ENCODE results near the gene PFKFB2. TPM values are rescaled to one million over a fixed set of nuclear protein-coding genes. Genes with fewer than 3 reads are reported as not detected.

Gene PFKFB2
- total and polyA plus RNA-seq, 2 donors (not counting 3 experiments of a cell fraction or from before 2014, with no cell fraction given) = 0.70 to 2.0 TPM

DNA sequence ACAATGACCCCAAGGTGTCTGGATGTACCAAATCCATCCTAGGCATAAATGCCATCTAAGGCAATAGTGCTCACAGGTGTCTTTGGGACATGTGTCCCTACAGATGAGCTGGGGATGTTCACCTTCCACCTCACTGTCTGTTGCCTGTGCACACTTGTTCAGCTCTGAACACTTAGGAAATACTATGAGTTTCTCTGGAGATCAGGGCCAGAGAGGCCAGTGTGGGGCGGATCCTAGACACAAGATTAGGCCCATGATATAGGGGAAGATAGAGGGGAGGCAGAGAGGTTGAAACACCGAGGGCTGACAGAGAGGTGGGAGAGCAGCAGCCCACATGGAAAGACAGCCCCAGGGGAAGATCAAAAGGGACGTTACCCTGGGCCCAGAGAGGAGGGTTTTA, 46.2 kb upstream of the PFKFB2 start:
- no peak for FAIRE-seq
- Histone ChIP-seq H3K4me1 (ENCODE audit: control insufficient read depth, extremely low read depth, insufficient read depth, low read length) (no peaks in the 10 kb centered on the region), H3K9me1 (replicated peaks; ENCODE audit: control insufficient read depth, extremely low read depth, insufficient read depth, low read length) (no peaks in the 10 kb centered on the region), H2AFZ (ENCODE audit: low read depth, low read length) (no peak overlapping the region), H3K79me2 (ENCODE audit: control insufficient read depth, insufficient read depth, low read length) (no peaks in the 10 kb centered on the region), H3K9me3 (replicated peaks; ENCODE audit: control insufficient read depth, insufficient read depth, low read length) (no peaks in the 10 kb centered on the region), H3K4me3 (replicated peaks in 1 of 3; ENCODE audit: insufficient read depth in 1 of 3, low read depth in 1 of 3, low read length in 3 of 3) (no peak overlapping the region), H3K9ac (replicated peaks; ENCODE audit: extremely low read depth, insufficient read depth, low read length) (no peak overlapping the region), H3K27me3 (ENCODE audit: control insufficient read depth in 2 of 2, insufficient read depth in 2 of 2, low read length in 2 of 2) (peaks cover 4 to 5% of the 10 kb centered on the region in 2 experiments), H3K4me2 (ENCODE audit: insufficient read depth, low read length) (no peak overlapping the region), H3K27ac (ENCODE audit: insufficient read depth, low read depth, low read length) (no peak overlapping the region), H4K20me1 (replicated peaks; ENCODE audit: control insufficient read depth, extremely low read depth, insufficient read depth, low read length) (no peaks in the 10 kb centered on the region), H3K36me3 (ENCODE audit: control insufficient read depth in 2 of 2, extremely low read depth in 1 of 2, insufficient read depth in 2 of 2, low read length in 2 of 2) (no peaks in the 10 kb centered on the region)
- CTCF ChIA-PET = interaction anchor here (1.1 kb wide), 1 partner anchor 17 kb away, joined by 3 read pairs; no protein-coding TSS in a partner anchor
- dilution Hi-C loops (cut with MboI; ENCODE audit: extremely low pct_ligation_motif_present, low sequenced_read_pairs) = no loop called here
- BruUV-seq (replicated peaks) = no TSS peak
- POLR2A ChIA-PET = no interaction called here
- intact Hi-C loops (cut with micrococcal nuclease) = no loop called here
- TF ChIP-seq MAX (IDR thresholded peaks at IDR 0.05; ENCODE audit: insufficient read depth, insufficient read length) (no peak), FOS (IDR thresholded peaks at IDR 0.05; ENCODE audit: borderline replicate concordance, insufficient read depth, low read length) (no peak), GATA2 (IDR thresholded peaks at IDR 0.05; ENCODE audit: insufficient read depth, insufficient read length, low read depth, low read length) (no peak)
- DNase-seq (ENCODE audit: low read depth, low spot score) = no peak

- DNase-seq (ENCODE audit: low read depth, low spot score) = no peak
- Histone ChIP-seq H3K27ac (ENCODE audit: insufficient read depth, low read depth, low read length) (no peak overlapping the region), H3K4me1 (ENCODE audit: control insufficient read depth, extremely low read depth, insufficient read depth, low read length) (no peaks in the 10 kb centered on the region), H3K9me1 (replicated peaks; ENCODE audit: control insufficient read depth, extremely low read depth, insufficient read depth, low read length) (no peaks in the 10 kb centered on the region), H3K9ac (replicated peaks; ENCODE audit: extremely low read depth, insufficient read depth, low read length) (no peak overlapping the region), H4K20me1 (replicated peaks; ENCODE audit: control insufficient read depth, extremely low read depth, insufficient read depth, low read length) (no peaks in the 10 kb centered on the region), H3K27me3 (ENCODE audit: control insufficient read depth in 2 of 2, insufficient read depth in 2 of 2, low read length in 2 of 2) (peaks cover 5 to 10% of the 10 kb centered on the region in 2 experiments), H3K9me3 (replicated peaks; ENCODE audit: control insufficient read depth, insufficient read depth, low read length) (no peaks in the 10 kb centered on the region), H3K4me3 (replicated peaks in 1 of 3; ENCODE audit: insufficient read depth in 1 of 3, low read depth in 1 of 3, low read length in 3 of 3) (no peak overlapping the region), H2AFZ (ENCODE audit: low read depth, low read length) (no peak overlapping the region), H3K79me2 (ENCODE audit: control insufficient read depth, insufficient read depth, low read length) (no peaks in the 10 kb centered on the region), H3K36me3 (ENCODE audit: control insufficient read depth in 2 of 2, extremely low read depth in 1 of 2, insufficient read depth in 2 of 2, low read length in 2 of 2) (no peaks in the 10 kb centered on the region), H3K4me2 (ENCODE audit: insufficient read depth, low read length) (no peak overlapping the region)
- POLR2A ChIA-PET = no interaction called here
- no peak for TF ChIP-seq POLR2A (IDR thresholded peaks at IDR 0.05; ENCODE audit: low read depth, low read length)
- TF ChIP-seq POLR2AphosphoS5 (IDR thresholded peaks at IDR 0.05; ENCODE audit: insufficient read depth, low read depth, low read length) = no peak
- TF ChIP-seq MAX (IDR thresholded peaks at IDR 0.05; ENCODE audit: insufficient read depth, insufficient read length) = no peak
- no peak for TF ChIP-seq JUN (IDR thresholded peaks at IDR 0.05; ENCODE audit: borderline replicate concordance, insufficient read depth, insufficient read length, low read depth)
- TF ChIP-seq CTCF (IDR thresholded peaks at IDR 0.05; ENCODE audit: extremely low read depth in 1 of 2, insufficient read depth in 1 of 2, low read depth in 1 of 2, low read length in 2 of 2) = no peak
- no peak for TF ChIP-seq EZH2 (IDR thresholded peaks at IDR 0.05; ENCODE audit: borderline replicate concordance, low read depth, low read length, severe bottlenecking)
- TF ChIP-seq FOS (IDR thresholded peaks at IDR 0.05; ENCODE audit: borderline replicate concordance, insufficient read depth, low read length) = no peak
- no peak for TF ChIP-seq GATA2 (IDR thresholded peaks at IDR 0.05; ENCODE audit: insufficient read depth, insufficient read length, low read depth, low read length)
- TF ChIP-seq MYC (IDR thresholded peaks at IDR 0.05; ENCODE audit: low read depth, low read length) = no peak
- CTCF ChIA-PET = interaction anchor here (1.1 kb wide), 1 partner anchor 17 kb away, joined by 3 read pairs; no protein-coding TSS in a partner anchor
- intact Hi-C loops (cut with micrococcal nuclease) = no loop called here
- FAIRE-seq = no peak
- dilution Hi-C loops (cut with MboI; ENCODE audit: extremely low pct_ligation_motif_present, low sequenced_read_pairs) = no loop called here
- BruUV-seq (replicated peaks) = no TSS peak
Measured at GRCh38 chr1:207007352-207008033, 45.6 kb upstream of the PFKFB2 start.
